ENCODE results near the gene CACHD1. TPM values are rescaled to one million over a fixed set of nuclear protein-coding genes. Genes with fewer than 3 reads are reported as not detected.
"Not testable (repeated sequence)": the region's sequence is repeated elsewhere in the genome, so short reads cannot be mapped to it uniquely, and the experiment has no call there.

The CACHD1 gene
- total RNA-seq, 4 donors from 2014 or later = 6.9 to 14.7 (median 11.6) TPM

- WGBS = 92% methylated on average over 6 of the region's 6 CpGs
- no peak overlapping the region for H3K4me3 ChIP-seq
- no peak for DNase-seq (ENCODE audit: low spot score in 2 of 2)
- H3K36me3 ChIP-seq = peaks cover 17% of the 10 kb centered on the region
- H3K4me1 ChIP-seq = no peaks in the 10 kb centered on the region
- H3K9me3 ChIP-seq = peaks cover 6% of the 10 kb centered on the region
- H3K27me3 ChIP-seq = no peaks in the 10 kb centered on the region
- H3K27ac ChIP-seq = no peak overlapping the region
- no peak for TF ChIP-seq POLR2AphosphoS5 (IDR thresholded peaks at IDR 0.05)
- no peak for TF ChIP-seq POLR2A (IDR thresholded peaks at IDR 0.05)
- TF ChIP-seq CTCF (IDR thresholded peaks at IDR 0.05) = no peak
- no peak for TF ChIP-seq EP300 (IDR thresholded peaks at IDR 0.05)
These were observed 138.7 kb downstream of the CACHD1 start for GRCh38 chr1:64608651-64609048.

- H3K4me3 ChIP-seq; H3K4me1 ChIP-seq; H3K9me3 ChIP-seq; H3K27me3 ChIP-seq; H3K27ac ChIP-seq; DNase-seq (ENCODE audit: low spot score in 2 of 2): not testable (repeated sequence)
- whole genome bisulfite sequencing = 75% methylated on average over 3 of the region's 3 CpGs
- peaks cover 17% of the 10 kb centered on the region for H3K36me3 ChIP-seq
These were observed 141.0 kb downstream of the CACHD1 start for GRCh38 chr1:64610950-64611349.

GRCh38 chr1:64616039-64616438 is 146.1 kb downstream of the CACHD1 start:
- TF ChIP-seq POLR2AphosphoS5 (IDR thresholded peaks at IDR 0.05) (no peak), CTCF (IDR thresholded peaks at IDR 0.05) (no peak), POLR2A (IDR thresholded peaks at IDR 0.05) (no peak), EP300 (IDR thresholded peaks at IDR 0.05) (no peak)
- H3K4me3 ChIP-seq = no peak overlapping the region
- no peaks in the 10 kb centered on the region for H3K27me3 ChIP-seq
- H3K9me3 ChIP-seq = peaks cover 2% of the 10 kb centered on the region
- 61% methylated on average over 2 of the region's 2 CpGs for WGBS
- no peaks in the 10 kb centered on the region for H3K4me1 ChIP-seq
- DNase-seq (ENCODE audit: low spot score in 2 of 2) = no peak
- peaks cover 2% of the 10 kb centered on the region for H3K36me3 ChIP-seq
- H3K27ac ChIP-seq = no peak overlapping the region

GRCh38 chr1:64623750-64624191 is 153.8 kb downstream of the CACHD1 start:
- DNase-seq (ENCODE audit: low spot score in 2 of 2) = no peak
- H3K9me3 ChIP-seq = no peaks in the 10 kb centered on the region
- TF ChIP-seq POLR2AphosphoS5 (IDR thresholded peaks at IDR 0.05) (no peak), EP300 (IDR thresholded peaks at IDR 0.05) (no peak), CTCF (IDR thresholded peaks at IDR 0.05) (no peak), POLR2A (IDR thresholded peaks at IDR 0.05) (no peak)
- H3K4me3 ChIP-seq = no peak overlapping the region
- H3K27ac ChIP-seq = no peak overlapping the region
- WGBS = 52% methylated on average over 4 of the region's 4 CpGs
- no peaks in the 10 kb centered on the region for H3K36me3 ChIP-seq
- H3K4me1 ChIP-seq = peaks cover 10% of the 10 kb centered on the region
- H3K27me3 ChIP-seq = no peaks in the 10 kb centered on the region

- DNase-seq (ENCODE audit: low spot score in 2 of 2) = no peak
- WGBS = 17% methylated on average over 1 of the region's 1 CpG
- TF ChIP-seq EP300 (IDR thresholded peaks at IDR 0.05) (no peak), POLR2AphosphoS5 (IDR thresholded peaks at IDR 0.05) (no peak), POLR2A (IDR thresholded peaks at IDR 0.05) (no peak), CTCF (IDR thresholded peaks at IDR 0.05) (no peak)
- Histone ChIP-seq H3K4me3 (no peak overlapping the region), H3K9me3 (no peaks in the 10 kb centered on the region), H3K27ac (no peak overlapping the region), H3K4me1 (peaks cover 10% of the 10 kb centered on the region), H3K36me3 (no peaks in the 10 kb centered on the region), H3K27me3 (no peaks in the 10 kb centered on the region)
These were observed 154.3 kb downstream of the CACHD1 start for GRCh38 chr1:64624218-64624713.

GRCh38 chr1:64624808-64625207 is 154.9 kb downstream of the CACHD1 start:
- WGBS = 57% methylated on average over 2 of the region's 2 CpGs
- no peak for DNase-seq (ENCODE audit: low spot score in 2 of 2)
- H3K4me3 ChIP-seq = no peak overlapping the region
- H3K4me1 ChIP-seq = peaks cover 10% of the 10 kb centered on the region
- no peak overlapping the region for H3K27ac ChIP-seq
- H3K9me3 ChIP-seq = no peaks in the 10 kb centered on the region
- no peaks in the 10 kb centered on the region for H3K36me3 ChIP-seq
- TF ChIP-seq POLR2AphosphoS5 (IDR thresholded peaks at IDR 0.05) = no peak
- no peak for TF ChIP-seq POLR2A (IDR thresholded peaks at IDR 0.05)
- no peak for TF ChIP-seq CTCF (IDR thresholded peaks at IDR 0.05)
- TF ChIP-seq EP300 (IDR thresholded peaks at IDR 0.05) = no peak
- no peaks in the 10 kb centered on the region for H3K27me3 ChIP-seq
